Sigmoid colon (tissue), 7 donors: ENCODE measurements around the gene OR8S1. TPM values are rescaled to one million over a fixed set of nuclear protein-coding genes. Genes with fewer than 3 reads are reported as not detected.
"Not testable (repeated sequence)": the region's sequence is repeated elsewhere in the genome, so short reads cannot be mapped to it uniquely, and the experiment has no call there.

Source experiments
- DNase-seq: peaks from one replicate; pipeline ENCODE4 v3.0.0-alpha.2; 2019
- H3K27ac ChIP-seq, 4 donors: fragments of 200-600 bp; sonication (generic); one replicate each; pipeline ENCODE4 v1.5.1; 2016 to 2019; ENCODE audit warnings: mild to moderate bottlenecking in 1 of 4
- H3K27me3 ChIP-seq, 3 donors: fragments of 200-600 bp; sonication (generic); one replicate each; pipeline ENCODE4 v1.5.1; 2019; ENCODE audit warnings: mild to moderate bottlenecking in 1 of 3
- H3K36me3 ChIP-seq, 4 donors: fragments of 200-600 bp; sonication (generic); one replicate each; pipeline ENCODE4 v1.5.1; 2016 to 2019
- H3K4me1 ChIP-seq, 4 donors: fragments of 200-600 bp; sonication (generic); one replicate each; pipeline ENCODE4 v1.5.1; 2017 to 2019
- H3K4me3 ChIP-seq, 4 donors: fragments of 200-600 bp; sonication (generic); one replicate each; pipeline ENCODE4 v1.5.1; 2017 to 2019; ENCODE audit warnings: mild to moderate bottlenecking in 2 of 4, moderate library complexity in 1 of 4
- H3K9me3 ChIP-seq, 4 donors: fragments of 200-600 bp in 3 of 4; sonication (generic) in 3 of 4; one replicate each; pipeline versions ENCODE4 v1.5.1 to v1.6.1; 2013 to 2019
- CTCF ChIP-seq, 4 experiments: fragments of 450-650 bp in 3 of 4; fragments of 200-600 bp in 1 of 4; IDR thresholded peaks; one replicate each; pipeline ENCODE4 v1.5.1; 2016 to 2019; ENCODE audit warnings: antibody characterized with exemption in 4 of 4, mild to moderate bottlenecking in 3 of 4, moderate library complexity in 2 of 4
- EP300 ChIP-seq, 4 donors: sonication (generic); formaldehyde crosslinking; IDR thresholded peaks; one replicate each; pipeline ENCODE4 v1.6.1; 2017; ENCODE audit warnings: antibody characterized with exemption in 4 of 4
- POLR2A ChIP-seq, 2 donors: fragments of 450-650 bp; IDR thresholded peaks; one replicate each; pipeline ENCODE4 v1.6.1; 2016; ENCODE audit warnings: antibody characterized with exemption in 2 of 2, mild to moderate bottlenecking in 2 of 2, moderate library complexity in 2 of 2
- POLR2AphosphoS5 ChIP-seq, 4 donors: sonication (generic); formaldehyde crosslinking; IDR thresholded peaks; one replicate each; pipeline ENCODE4 v1.6.1; 2017; ENCODE audit warnings: antibody characterized with exemption in 4 of 4
- WGBS, 2 donors: extraction: QIAGEN DNeasy Blood & Tissue Kit; methylation state at CpG; one replicate each; pipeline ENCODE4 v1.1.7; 2013; 5-methylcytosine and 5-hydroxymethylcytosine counted together
- intact Hi-C: fragments of 100-400 bp; cut with DNase I; formaldehyde crosslinking; loops from one replicate; pipeline ENCODE4 v1.15.1; 2023
- polyA plus RNA-seq, 3 donors: library from polyadenylated mRNA; stranded (reverse); fragments of 200-250 nt; gene quantifications; one replicate each; pipeline ENCODE4 v1.2.3, GENCODE V29; 2013
- total RNA-seq, 4 donors: library from RNA; depleted of rRNA; stranded (reverse); fragments of >200 nt; gene quantifications; one replicate each; pipeline ENCODE4 v1.1.0, GENCODE V29; 2016
- donor health status: healthy with polysubstance abuse.
- donor health status: Bipolar disorder and iron deficiency.
- donor health status: healthy.

The OR8S1 gene
- total and polyA plus RNA-seq, 7 donors: not detected

GRCh38 chr12:48512855-48513254 lies 12.6 kb upstream of the OR8S1 start:
- no peak overlapping the region for H3K4me3 ChIP-seq
- H3K27me3 ChIP-seq: no peaks in the 10 kb centered on the region
- H3K27ac ChIP-seq: no peak overlapping the region
- 54 to 74% methylated on average over 2 of the region's 2 CpGs for WGBS, 2 donors
- DNase-seq: no peak
- no peaks in the 10 kb centered on the region for H3K36me3 ChIP-seq
- intact Hi-C loops: no loop called here
- TF ChIP-seq EP300 (IDR thresholded peaks at IDR 0.05) (no peak), POLR2A (IDR thresholded peaks at IDR 0.05) (no peak), CTCF (IDR thresholded peaks at IDR 0.05) (no peak), POLR2AphosphoS5 (IDR thresholded peaks at IDR 0.05) (no peak)
- no peaks in the 10 kb centered on the region for H3K4me1 ChIP-seq
- no peaks in the 10 kb centered on the region for H3K9me3 ChIP-seq

- no peak for DNase-seq
- Histone ChIP-seq H3K27me3 (no peaks in the 10 kb centered on the region), H3K36me3 (no peaks in the 10 kb centered on the region), H3K27ac (no peak overlapping the region), H3K9me3 (no peaks in the 10 kb centered on the region), H3K4me3 (no peak overlapping the region), H3K4me1 (no peaks in the 10 kb centered on the region)
- TF ChIP-seq EP300 (IDR thresholded peaks at IDR 0.05) (no peak), POLR2A (IDR thresholded peaks at IDR 0.05) (no peak), CTCF (IDR thresholded peaks at IDR 0.05) (no peak), POLR2AphosphoS5 (IDR thresholded peaks at IDR 0.05) (no peak)
- intact Hi-C loops: no loop called here
- WGBS, 2 donors: 92 to 95% methylated on average over 1 of the region's 1 CpG
Observed at GRCh38 chr12:48514728-48515127, 10.7 kb upstream of the OR8S1 start.

- not testable (repeated sequence) for H3K27me3 ChIP-seq
Observed at GRCh38 chr12:48520381-48520780, 5.1 kb upstream of the OR8S1 start.

GRCh38 chr12:48527891-48528670 lies 2.6 kb downstream of the OR8S1 start:
- intact Hi-C loops: no loop called here

More at GRCh38 chr12:48520381-48520780, 5.1 kb upstream of the OR8S1 start:
- H3K9me3 ChIP-seq, H3K4me1 ChIP-seq, H3K4me3 ChIP-seq, DNase-seq, H3K36me3 ChIP-seq, intact Hi-C loops, H3K27ac ChIP-seq: not testable (repeated sequence)
- WGBS, 2 donors: 90 to 93% methylated on average over 24 of the region's 24 CpGs

GRCh38 chr12:48532601-48533000 lies 7.2 kb downstream of the OR8S1 start:
- DNase-seq: no peak
- intact Hi-C loops: no loop called here
- Histone ChIP-seq H3K27ac (no peak overlapping the region), H3K9me3 (peaks cover 0 to 3% (median 0%) of the 10 kb centered on the region in 4 donors), H3K36me3 (no peaks in the 10 kb centered on the region), H3K4me3 (no peak overlapping the region), H3K27me3 (no peaks in the 10 kb centered on the region), H3K4me1 (no peaks in the 10 kb centered on the region)
- TF ChIP-seq EP300 (IDR thresholded peaks at IDR 0.05) (no peak), POLR2AphosphoS5 (IDR thresholded peaks at IDR 0.05) (no peak), POLR2A (IDR thresholded peaks at IDR 0.05) (no peak), CTCF (IDR thresholded peaks at IDR 0.05) (no peak)

More at GRCh38 chr12:48527891-48528670, 2.6 kb downstream of the OR8S1 start:
- Histone ChIP-seq H3K27ac (no peak overlapping the region), H3K36me3 (no peaks in the 10 kb centered on the region), H3K4me3 (no peak overlapping the region), H3K27me3 (no peaks in the 10 kb centered on the region), H3K4me1 (no peaks in the 10 kb centered on the region), H3K9me3 (no peaks in the 10 kb centered on the region)
- WGBS, 2 donors: 93 to 94% methylated on average over 44 of the region's 44 CpGs
- no peak for DNase-seq
- no peak for TF ChIP-seq POLR2A (IDR thresholded peaks at IDR 0.05)
- TF ChIP-seq CTCF (IDR thresholded peaks at IDR 0.05): no peak
- TF ChIP-seq POLR2AphosphoS5 (IDR thresholded peaks at IDR 0.05): no peak
- no peak for TF ChIP-seq EP300 (IDR thresholded peaks at IDR 0.05)
